ENCODE measurements around the gene PIAS1. TPM values are rescaled to one million over a fixed set of nuclear protein-coding genes. Genes with fewer than 3 reads are reported as not detected.

Gene PIAS1
- total and polyA plus RNA-seq, 2 donors (not counting 1 experiment from before 2014, with no cell fraction given), result 28.8 to 87.3 TPM

GRCh38 chr15:68143785-68144184, 89.7 kb downstream of the PIAS1 start:
- no CpG with 5 or more reads among the region's 1 CpG for WGBS (ENCODE audit: insufficient coverage)
- TF ChIP-seq EZH2 (IDR thresholded peaks at IDR 0.05; ENCODE audit: borderline replicate concordance, insufficient read depth, low read depth, low read length, poor library complexity, severe bottlenecking) (no peak), CTCF (IDR thresholded peaks at IDR 0.05) (no peak)
- ATAC-seq (ENCODE audit: low read depth) (no peak), DNase-seq (no peak)
- ChIA-PET CTCF (no interaction called here), POLR2A (no interaction called here)
- Histone ChIP-seq H4K20me1 (ENCODE audit: control insufficient read depth, insufficient read depth, low read length, poor library complexity, severe bottlenecking) (peaks cover 41% of the 10 kb centered on the region), H3K9ac (ENCODE audit: low read length) (no peak overlapping the region), H3K4me3 (ENCODE audit: control extremely low read depth in 1 of 5, extremely low read depth in 1 of 5, insufficient read depth in 1 of 5, low read depth in 2 of 5, low read length in 4 of 5) (no peak overlapping the region), H2AFZ (ENCODE audit: insufficient read depth, low read depth, low read length, poor library complexity, severe bottlenecking) (no peak overlapping the region), H3K27ac (ENCODE audit: low read length in 2 of 2) (no peak overlapping the region), H3K4me2 (replicated peaks; ENCODE audit: low read depth, low read length, poor library complexity, severe bottlenecking) (no peak overlapping the region), H3K27me3 (replicated peaks in 1 of 4; ENCODE audit: control extremely low read depth in 1 of 4, control insufficient read depth in 3 of 4, insufficient read depth in 4 of 4, low read length in 3 of 4) (no peaks in the 10 kb centered on the region), H3K4me1 (ENCODE audit: control insufficient read depth in 2 of 2, insufficient read depth in 2 of 2, low read length in 2 of 2) (no peaks in the 10 kb centered on the region), H3K36me3 (replicated peaks in 1 of 2; ENCODE audit: control extremely low read depth in 1 of 2, control insufficient read depth in 1 of 2, extremely low read depth in 1 of 2, insufficient read depth in 2 of 2, low read length in 1 of 2) (peaks cover 12 to 45% of the 10 kb centered on the region in 2 experiments), H3K79me2 (ENCODE audit: control insufficient read depth, insufficient read depth, low read length) (peaks cover 13% of the 10 kb centered on the region), H3K9me3 (ENCODE audit: control extremely low read depth in 1 of 3, control insufficient read depth in 2 of 3, insufficient read depth in 1 of 3, low read length in 2 of 3) (no peaks in the 10 kb centered on the region)
- H3K4me1 Mint-ChIP-seq, result peaks cover 3% of the 10 kb centered on the region
- H3K27me3 Mint-ChIP-seq, result no peaks in the 10 kb centered on the region
- no peak overlapping the region for H3K4me3 Mint-ChIP-seq
- intact Hi-C loops (cut with micrococcal nuclease), result no loop called here
- no peak overlapping the region for H3K27ac Mint-ChIP-seq
- no peaks in the 10 kb centered on the region for H3K9me3 Mint-ChIP-seq (ENCODE audit: insufficient read depth)

DNA sequence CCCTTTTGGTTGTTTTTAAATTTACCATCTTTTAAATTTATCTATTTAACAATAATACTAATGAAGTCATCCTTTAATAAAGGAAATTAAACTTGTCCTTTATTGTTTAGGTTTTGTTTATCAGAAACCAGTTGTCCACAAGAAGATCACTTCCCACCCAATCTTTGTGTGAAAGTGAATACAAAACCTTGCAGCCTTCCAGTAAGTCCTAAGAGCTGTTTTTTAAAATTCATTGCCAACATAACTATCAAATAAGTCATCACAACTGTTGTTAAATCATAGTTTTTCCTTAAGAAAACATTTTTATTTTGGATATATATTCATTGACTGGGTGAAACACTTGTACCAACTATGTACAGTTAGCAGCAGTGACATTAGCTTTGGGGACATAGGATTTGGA, 91.6 kb downstream of the PIAS1 start:
- Mint-ChIP-seq H3K9me3 (ENCODE audit: insufficient read depth) (no peaks in the 10 kb centered on the region), H3K27me3 (no peaks in the 10 kb centered on the region), H3K4me3 (no peak overlapping the region), H3K4me1 (peaks cover 2% of the 10 kb centered on the region), H3K27ac (no peak overlapping the region)
- Histone ChIP-seq H3K4me3 (ENCODE audit: control extremely low read depth in 1 of 5, extremely low read depth in 1 of 5, insufficient read depth in 1 of 5, low read depth in 2 of 5, low read length in 4 of 5) (no peak overlapping the region), H3K27me3 (replicated peaks in 1 of 4; ENCODE audit: control extremely low read depth in 1 of 4, control insufficient read depth in 3 of 4, insufficient read depth in 4 of 4, low read length in 3 of 4) (no peaks in the 10 kb centered on the region), H3K9ac (ENCODE audit: low read length) (no peak overlapping the region), H2AFZ (ENCODE audit: insufficient read depth, low read depth, low read length, poor library complexity, severe bottlenecking) (no peak overlapping the region), H3K27ac (ENCODE audit: low read length in 2 of 2) (no peak overlapping the region), H3K4me1 (ENCODE audit: control insufficient read depth in 2 of 2, insufficient read depth in 2 of 2, low read length in 2 of 2) (no peaks in the 10 kb centered on the region), H3K4me2 (replicated peaks; ENCODE audit: low read depth, low read length, poor library complexity, severe bottlenecking) (no peak overlapping the region), H3K36me3 (replicated peaks in 1 of 2; ENCODE audit: control extremely low read depth in 1 of 2, control insufficient read depth in 1 of 2, extremely low read depth in 1 of 2, insufficient read depth in 2 of 2, low read length in 1 of 2) (peaks cover 13 to 49% of the 10 kb centered on the region in 2 experiments), H3K79me2 (ENCODE audit: control insufficient read depth, insufficient read depth, low read length) (peaks cover 14% of the 10 kb centered on the region), H4K20me1 (ENCODE audit: control insufficient read depth, insufficient read depth, low read length, poor library complexity, severe bottlenecking) (peaks cover 37% of the 10 kb centered on the region), H3K9me3 (ENCODE audit: control extremely low read depth in 1 of 3, control insufficient read depth in 2 of 3, insufficient read depth in 1 of 3, low read length in 2 of 3) (no peaks in the 10 kb centered on the region)
- CTCF ChIA-PET, result no interaction called here
- TF ChIP-seq EZH2 (IDR thresholded peaks at IDR 0.05; ENCODE audit: borderline replicate concordance, insufficient read depth, low read depth, low read length, poor library complexity, severe bottlenecking) (no peak), CTCF (IDR thresholded peaks at IDR 0.05) (no peak)
- intact Hi-C loops (cut with micrococcal nuclease), result no loop called here
- DNase-seq, result no peak
- POLR2A ChIA-PET, result no interaction called here
- ATAC-seq (ENCODE audit: low read depth), result no peak
